Measurements from ENCODE around the gene TRAPPC6A. TPM values are rescaled to one million over a fixed set of nuclear protein-coding genes. Genes with fewer than 3 reads are reported as not detected.

TRAPPC6A gene
- total and polyA plus RNA-seq, 9 of the 15 experiments (the other 6 are each of a cell fraction or from before 2014, with no cell fraction given): 0.82 to 23.6 (median 11.6) TPM

GRCh38 chr19:45153339-45154063 is 24.5 kb downstream of the TRAPPC6A start:
- DNase-seq (ENCODE audit: extremely low read depth in 1 of 4, low spot score in 3 of 4) (peak; percentile 62 to 90 (median 78)), ATAC-seq (peak; percentile 73), FAIRE-seq (no peak)
- Histone ChIP-seq H3K9ac (ENCODE audit: insufficient read depth in 1 of 2, low read depth in 2 of 2, low read length in 2 of 2) (peak overlapping the region; percentile 2 to 88; a peak in 2 of 4 replicates), H3K9me3 (replicated peaks; ENCODE audit: control insufficient read depth, insufficient read depth, low read depth, low read length) (no peaks in the 10 kb centered on the region), H3K4me1 (replicated peaks in 1 of 2; ENCODE audit: control insufficient read depth in 2 of 2, insufficient read depth in 2 of 2, low read length in 2 of 2) (peaks cover 15 to 60% of the 10 kb centered on the region in 2 experiments), H3K9me1 (ENCODE audit: control insufficient read depth, insufficient read depth, low read length) (peaks cover 5% of the 10 kb centered on the region), H3K79me2 (ENCODE audit: control insufficient read depth, insufficient read depth, low read length) (no peaks in the 10 kb centered on the region), H4K20me1 (replicated peaks; ENCODE audit: control insufficient read depth, insufficient read depth, low read length) (peaks cover 8% of the 10 kb centered on the region), H3K36me3 (ENCODE audit: control insufficient read depth, insufficient read depth, low read length) (no peaks in the 10 kb centered on the region), H2AFZ (ENCODE audit: low read depth, low read length) (peak overlapping the region; percentile 79), H3K4me2 (ENCODE audit: insufficient read depth, low read length) (peak overlapping the region; percentile 66), H3K27me3 (ENCODE audit: control insufficient read depth in 2 of 2, insufficient read depth in 2 of 2, low read length in 2 of 2) (peaks cover 2 to 6% of the 10 kb centered on the region in 2 experiments; a peak in 1 of 5 replicates), H3K4me3 (peak overlapping the region; percentile 18; the same call in 1 of the 2 replicates), H3K27ac (ENCODE audit: extremely low read depth, low read depth, low read length) (no peak overlapping the region)
- CTCF ChIA-PET (ENCODE audit: low intra/inter-chr PET ratio): no interaction called here
- intact Hi-C loops (cut with micrococcal nuclease): no loop called here
- WGBS (ENCODE audit: insufficient coverage, low coverage, missing lambda C conversion rate): 40% methylated on average over 48 of the region's 69 CpGs
- in situ Hi-C loops (cut with MboI): no loop called here
- BruUV-seq (replicated peaks): no TSS peak
- POLR2A ChIA-PET: interaction anchor here (0.9 kb wide), 1 partner anchor 158 kb away, joined by 4 read pairs; no protein-coding TSS in a partner anchor
- TF ChIP-seq MXD1 (CRISPR knock-in tag; IDR thresholded peaks at IDR 0.05; ENCODE audit: borderline replicate concordance, poor library complexity, severe bottlenecking) (no peak), XRCC4 (IDR thresholded peaks at IDR 0.05; ENCODE audit: extremely low read depth, insufficient read depth, insufficient read length) (no peak), RAD51 (IDR thresholded peaks at IDR 0.05; ENCODE audit: borderline replicate concordance, low read depth) (no peak), ZNF589 (CRISPR knock-in tag; IDR thresholded peaks at IDR 0.05; ENCODE audit: low read depth) (no peak), ZNF24 (IDR thresholded peaks at IDR 0.05) (no peak), ZNF282 (CRISPR knock-in tag; IDR thresholded peaks at IDR 0.05) (peak; percentile 73; the same call in 1 of the 2 replicates), SAFB (IDR thresholded peaks at IDR 0.05; ENCODE audit: borderline replicate concordance, low read depth, low read length) (no peak), POLR2AphosphoS5 (IDR thresholded peaks at IDR 0.05; ENCODE audit: control insufficient read depth, insufficient read depth, low read depth, low read length) (no peak), SAFB2 (IDR thresholded peaks at IDR 0.05; ENCODE audit: borderline replicate concordance, low read depth, low read length, severe bottlenecking) (no peak), SMC3 (conservative IDR thresholded peaks at IDR 0.05; ENCODE audit: insufficient read depth, low read depth, low read length) (no peak), NR2C2 (CRISPR knock-in tag; IDR thresholded peaks at IDR 0.05) (0 out of 2 replicates have a peak, but pooled peaks have one; percentile 28), NR2C2 (tag; IDR thresholded peaks at IDR 0.05) (no peak), ATF7 (IDR thresholded peaks at IDR 0.05) (no peak), EP300 (IDR thresholded peaks at IDR 0.05; ENCODE audit: low read length) (no peak)

Data from K562 (cell line).